DOHH2 (cell line): ENCODE results near the gene ARNT2.

Source experiments
- H3F3A ChIP-seq: fragments of 200-600 bp; sonication (generic), shearing (Covaris generic); 2 replicates; pipeline ENCODE4 v1.6.0; 2016; ENCODE audit warnings: antibody characterized with exemption, mild to moderate bottlenecking; ENCODE audit not compliant: control insufficient read depth, insufficient read depth
- H3K27ac ChIP-seq: fragments of 200-600 bp; sonication (generic); 2 replicates; pipeline ENCODE4 v1.5.1; 2014; ENCODE audit warnings: low read depth, mild to moderate bottlenecking, low read length, moderate library complexity
- H3K27me3 ChIP-seq: fragments of 200-600 bp; sonication (generic); 2 replicates; pipeline ENCODE4 v1.6.1; 2014; ENCODE audit warnings: mild to moderate bottlenecking, low read length, mixed read lengths; ENCODE audit not compliant: control insufficient read depth
- H3K36me3 ChIP-seq: fragments of 200-600 bp; sonication (generic); 2 replicates; pipeline ENCODE4 v1.6.1; 2014; ENCODE audit warnings: mild to moderate bottlenecking, low read length, moderate library complexity, mixed read lengths; ENCODE audit not compliant: control insufficient read depth
- H3K4me1 ChIP-seq: fragments of 200-600 bp; sonication (generic); 2 replicates; pipeline ENCODE4 v1.6.1; 2014; ENCODE audit warnings: mild to moderate bottlenecking, low read length, mixed read lengths; ENCODE audit not compliant: control insufficient read depth
- H3K4me2 ChIP-seq: fragments of 200-600 bp; sonication (generic); 2 replicates; pipeline ENCODE4 v1.6.0; 2014; ENCODE audit warnings: mild to moderate bottlenecking, low read length, moderate library complexity
- H3K4me3 ChIP-seq: fragments of 200-600 bp; sonication (generic); 2 replicates; pipeline ENCODE4 v1.5.1; 2014; ENCODE audit warnings: mild to moderate bottlenecking, low read length, mixed read lengths
- H3K79me2 ChIP-seq: fragments of 200-600 bp; sonication (generic); 2 replicates; pipeline ENCODE4 v1.6.1; 2014; ENCODE audit warnings: mild to moderate bottlenecking, low read length, mixed read lengths; ENCODE audit not compliant: control insufficient read depth
- H3K9me2 ChIP-seq: fragments of 200-600 bp; sonication (generic); replicated peaks from 2 replicates; pipeline ENCODE4 v1.6.1; 2014; ENCODE audit warnings: mild to moderate bottlenecking, low read length, mixed read lengths; ENCODE audit not compliant: control insufficient read depth
- H3K9me3 ChIP-seq: fragments of 200-600 bp; sonication (generic); 2 replicates; pipeline ENCODE4 v1.6.1; 2014; ENCODE audit warnings: antibody characterized with exemption, low read length, mixed read lengths; ENCODE audit not compliant: control insufficient read depth, insufficient read depth
- H4K20me1 ChIP-seq: fragments of 200-600 bp; sonication (generic); 2 replicates; pipeline ENCODE4 v1.6.0; 2014; ENCODE audit warnings: low read depth, mild to moderate bottlenecking, antibody characterized with exemption, low read length, moderate library complexity; ENCODE audit not compliant: control insufficient read depth, insufficient read depth
- EZH2phosphoT487 ChIP-seq: fragments of 200-600 bp; sonication (generic); IDR thresholded peaks from 2 replicates; pipeline ENCODE4 v1.6.1; 2017; ENCODE audit warnings: borderline replicate concordance, mild to moderate bottlenecking, antibody characterized with exemption, low read length, moderate library complexity, mixed read lengths
- TF ChIP-seq, protein P1 (sequence below): fragments of 200-600 bp; sonication (generic); IDR thresholded peaks from one replicate; pipeline ENCODE4 v1.5.1; 2014; ENCODE audit warnings: antibody characterized with exemption, mild to moderate bottlenecking, low read depth, low read length; ENCODE audit not compliant: poor library complexity, severe bottlenecking

ARNT2 gene

GRCh38 chr15:80517290-80517689 lies 113.1 kb downstream of the ARNT2 start:
- Histone ChIP-seq H3K4me3 (no peak overlapping the region), H3K27ac (no peak overlapping the region), H3K36me3 (no peaks in the 10 kb centered on the region), H3K9me2 (no peaks in the 10 kb centered on the region), H3K9me3 (no peaks in the 10 kb centered on the region), H3F3A (no peaks in the 10 kb centered on the region), H3K4me1 (no peaks in the 10 kb centered on the region), H3K4me2 (no peak overlapping the region), H4K20me1 (no peaks in the 10 kb centered on the region), H3K27me3 (no peaks in the 10 kb centered on the region; the same call in 1 of the 2 replicates), H3K79me2 (no peaks in the 10 kb centered on the region)
- TF ChIP-seq EZH2phosphoT487 = no peak
- TF ChIP-seq, protein P1, sequence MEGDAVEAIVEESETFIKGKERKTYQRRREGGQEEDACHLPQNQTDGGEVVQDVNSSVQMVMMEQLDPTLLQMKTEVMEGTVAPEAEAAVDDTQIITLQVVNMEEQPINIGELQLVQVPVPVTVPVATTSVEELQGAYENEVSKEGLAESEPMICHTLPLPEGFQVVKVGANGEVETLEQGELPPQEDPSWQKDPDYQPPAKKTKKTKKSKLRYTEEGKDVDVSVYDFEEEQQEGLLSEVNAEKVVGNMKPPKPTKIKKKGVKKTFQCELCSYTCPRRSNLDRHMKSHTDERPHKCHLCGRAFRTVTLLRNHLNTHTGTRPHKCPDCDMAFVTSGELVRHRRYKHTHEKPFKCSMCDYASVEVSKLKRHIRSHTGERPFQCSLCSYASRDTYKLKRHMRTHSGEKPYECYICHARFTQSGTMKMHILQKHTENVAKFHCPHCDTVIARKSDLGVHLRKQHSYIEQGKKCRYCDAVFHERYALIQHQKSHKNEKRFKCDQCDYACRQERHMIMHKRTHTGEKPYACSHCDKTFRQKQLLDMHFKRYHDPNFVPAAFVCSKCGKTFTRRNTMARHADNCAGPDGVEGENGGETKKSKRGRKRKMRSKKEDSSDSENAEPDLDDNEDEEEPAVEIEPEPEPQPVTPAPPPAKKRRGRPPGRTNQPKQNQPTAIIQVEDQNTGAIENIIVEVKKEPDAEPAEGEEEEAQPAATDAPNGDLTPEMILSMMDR = no peak

- Histone ChIP-seq H3K9me2 (no peaks in the 10 kb centered on the region), H3K79me2 (no peaks in the 10 kb centered on the region), H3K4me1 (no peaks in the 10 kb centered on the region), H3K36me3 (no peaks in the 10 kb centered on the region), H3K9me3 (no peaks in the 10 kb centered on the region), H3K4me3 (no peak overlapping the region), H3F3A (no peaks in the 10 kb centered on the region), H3K27ac (no peak overlapping the region), H3K4me2 (no peak overlapping the region), H3K27me3 (no peaks in the 10 kb centered on the region), H4K20me1 (no peaks in the 10 kb centered on the region)
- TF ChIP-seq EZH2phosphoT487 = no peak
- TF ChIP-seq, protein P1 = no peak
Measured at GRCh38 chr15:80518522-80518921, 114.3 kb downstream of the ARNT2 start.

DNA sequence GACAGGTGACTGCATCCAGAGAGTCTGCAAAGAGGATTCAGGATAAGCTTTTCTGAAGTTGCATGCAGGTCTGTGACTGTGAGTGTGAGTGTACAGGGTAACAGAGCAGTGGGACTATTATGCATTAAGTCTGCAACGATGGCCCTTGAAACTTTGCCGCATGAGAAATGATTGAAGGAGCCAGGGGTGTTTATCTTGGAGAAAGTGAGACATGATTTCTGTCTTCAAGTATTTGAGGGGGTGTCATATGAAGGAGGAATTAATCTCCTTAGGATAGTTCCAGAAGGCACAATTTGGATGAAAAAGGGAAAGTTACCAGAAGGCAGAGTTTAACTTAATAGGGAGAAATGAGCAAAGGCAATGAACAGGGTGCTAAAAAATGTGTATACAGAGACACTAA lies 119.6 kb downstream of the ARNT2 start:
- TF ChIP-seq, protein P1 = no peak
- TF ChIP-seq EZH2phosphoT487 = no peak
- Histone ChIP-seq H3F3A (no peaks in the 10 kb centered on the region), H3K4me3 (no peak overlapping the region), H3K36me3 (no peaks in the 10 kb centered on the region), H3K79me2 (no peaks in the 10 kb centered on the region), H3K4me2 (no peak overlapping the region), H3K4me1 (no peaks in the 10 kb centered on the region), H3K9me2 (no peaks in the 10 kb centered on the region), H3K9me3 (no peaks in the 10 kb centered on the region), H3K27me3 (no peaks in the 10 kb centered on the region), H4K20me1 (no peaks in the 10 kb centered on the region), H3K27ac (no peak overlapping the region)
